ENCODE data around the gene IL17A. TPM values are rescaled to one million over a fixed set of nuclear protein-coding genes. Genes with fewer than 3 reads are reported as not detected.

The IL17A gene
- total and polyA plus RNA-seq, 8 donors, result not detected

DNA sequence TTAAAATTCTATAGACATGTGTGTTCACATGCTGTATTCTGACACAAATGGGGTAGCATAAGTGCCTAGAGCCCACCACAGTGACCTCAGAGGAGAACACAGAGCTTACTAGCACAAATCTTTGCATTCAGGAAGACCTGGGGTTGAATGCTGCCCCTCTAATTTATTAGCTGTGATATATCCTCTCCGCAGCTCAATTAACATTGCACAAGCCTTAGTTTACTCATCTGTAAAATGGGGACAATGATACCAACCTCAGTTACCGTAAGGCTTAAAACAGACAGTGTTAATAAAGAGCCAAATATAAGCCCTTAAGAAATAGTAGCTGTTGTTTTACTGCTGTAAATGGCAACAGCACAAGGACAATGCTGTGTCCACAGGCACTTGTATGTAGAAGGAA, 36.2 kb upstream of the IL17A start:
- Histone ChIP-seq H3K4me3 (no peak overlapping the region), H3K27me3 (peaks cover 0 to 4% of the 10 kb centered on the region in 2 donors), H3K9me3 (no peaks in the 10 kb centered on the region), H3K27ac (no peak overlapping the region), H3K4me1 (no peaks in the 10 kb centered on the region), H3K36me3 (no peaks in the 10 kb centered on the region)
- ATAC-seq (no peak), DNase-seq (no peak)
- TF ChIP-seq, protein P1, sequence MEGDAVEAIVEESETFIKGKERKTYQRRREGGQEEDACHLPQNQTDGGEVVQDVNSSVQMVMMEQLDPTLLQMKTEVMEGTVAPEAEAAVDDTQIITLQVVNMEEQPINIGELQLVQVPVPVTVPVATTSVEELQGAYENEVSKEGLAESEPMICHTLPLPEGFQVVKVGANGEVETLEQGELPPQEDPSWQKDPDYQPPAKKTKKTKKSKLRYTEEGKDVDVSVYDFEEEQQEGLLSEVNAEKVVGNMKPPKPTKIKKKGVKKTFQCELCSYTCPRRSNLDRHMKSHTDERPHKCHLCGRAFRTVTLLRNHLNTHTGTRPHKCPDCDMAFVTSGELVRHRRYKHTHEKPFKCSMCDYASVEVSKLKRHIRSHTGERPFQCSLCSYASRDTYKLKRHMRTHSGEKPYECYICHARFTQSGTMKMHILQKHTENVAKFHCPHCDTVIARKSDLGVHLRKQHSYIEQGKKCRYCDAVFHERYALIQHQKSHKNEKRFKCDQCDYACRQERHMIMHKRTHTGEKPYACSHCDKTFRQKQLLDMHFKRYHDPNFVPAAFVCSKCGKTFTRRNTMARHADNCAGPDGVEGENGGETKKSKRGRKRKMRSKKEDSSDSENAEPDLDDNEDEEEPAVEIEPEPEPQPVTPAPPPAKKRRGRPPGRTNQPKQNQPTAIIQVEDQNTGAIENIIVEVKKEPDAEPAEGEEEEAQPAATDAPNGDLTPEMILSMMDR (IDR thresholded peaks at IDR 0.05), result no peak
- intact Hi-C loops (cut with DNase I), result no loop called here

- no peak for DNase-seq
- no peak for ATAC-seq
- intact Hi-C loops (cut with DNase I), result no loop called here
- no peak overlapping the region for H3K4me3 ChIP-seq
- H3K4me1 ChIP-seq, result no peaks in the 10 kb centered on the region
- H3K9me3 ChIP-seq, result no peaks in the 10 kb centered on the region
- TF ChIP-seq, protein P1 (IDR thresholded peaks at IDR 0.05), result no peak
- no peak overlapping the region for H3K27ac ChIP-seq
- no peaks in the 10 kb centered on the region for H3K36me3 ChIP-seq
- H3K27me3 ChIP-seq, result peaks cover 0 to 4% of the 10 kb centered on the region in 2 donors
Observed at GRCh38 chr6:52152070-52152423, 34.1 kb upstream of the IL17A start.

GRCh38 chr6:52152711-52153160, 33.4 kb upstream of the IL17A start:
- TF ChIP-seq, protein P1 (IDR thresholded peaks at IDR 0.05), result no peak
- intact Hi-C loops (cut with DNase I), result no loop called here
- DNase-seq (no peak), ATAC-seq (no peak)
- H3K36me3 ChIP-seq, result no peaks in the 10 kb centered on the region
- H3K27me3 ChIP-seq, result peaks cover 0 to 10% of the 10 kb centered on the region in 2 donors
- H3K9me3 ChIP-seq, result no peaks in the 10 kb centered on the region
- no peak overlapping the region for H3K4me3 ChIP-seq
- no peaks in the 10 kb centered on the region for H3K4me1 ChIP-seq
- H3K27ac ChIP-seq, result no peak overlapping the region

- intact Hi-C loops (cut with DNase I), result no loop called here
- H3K4me3 ChIP-seq, result no peak overlapping the region
- no peak for ATAC-seq
Observed at GRCh38 chr6:52154381-52154780, 31.8 kb upstream of the IL17A start.

DNA sequence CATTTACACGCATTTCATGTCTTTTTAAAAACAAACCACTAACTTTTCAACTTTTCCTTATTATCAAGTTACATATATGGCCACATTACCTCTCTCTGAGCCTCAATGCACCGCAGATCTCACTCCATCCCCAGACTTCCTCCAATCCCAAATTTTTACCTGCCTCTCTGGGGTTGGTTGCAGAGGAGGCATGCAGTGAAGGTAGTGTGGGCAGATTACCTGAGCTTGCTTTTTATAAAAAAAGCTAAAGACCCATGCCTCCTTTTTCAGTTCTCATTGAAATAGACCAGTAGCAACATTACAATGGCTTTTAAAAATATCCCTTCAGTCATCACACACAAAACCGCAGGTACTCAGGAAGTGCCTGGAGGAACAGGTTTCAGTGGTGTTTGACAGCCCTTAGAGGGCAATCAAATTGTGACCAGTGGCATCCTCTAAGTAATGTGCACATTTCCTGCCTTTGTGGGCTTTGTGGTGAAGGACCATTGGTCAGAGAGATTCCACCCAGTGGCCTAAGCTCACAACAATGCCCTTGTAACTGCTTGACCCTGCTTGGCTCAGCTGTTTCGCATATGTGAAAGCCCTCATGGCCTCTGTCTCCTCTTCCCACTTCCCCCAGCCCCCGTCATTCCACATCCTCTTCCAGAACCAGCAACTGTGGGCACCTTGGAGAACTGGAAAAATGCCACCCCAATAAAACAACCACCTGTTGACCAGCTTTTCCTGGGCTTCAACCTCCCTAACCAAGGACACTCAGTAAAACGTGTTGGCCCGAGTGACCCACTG, 30.2 kb upstream of the IL17A start:
- intact Hi-C loops (cut with DNase I), result no loop called here
- no peak overlapping the region for H3K4me3 ChIP-seq
- no peaks in the 10 kb centered on the region for H3K4me1 ChIP-seq
- peaks cover 0 to 10% of the 10 kb centered on the region in 2 donors for H3K27me3 ChIP-seq
- TF ChIP-seq, protein P1 (IDR thresholded peaks at IDR 0.05), result no peak
- no peak overlapping the region for H3K27ac ChIP-seq
- no peaks in the 10 kb centered on the region for H3K9me3 ChIP-seq
- no peaks in the 10 kb centered on the region for H3K36me3 ChIP-seq
- DNase-seq (peak in 1 of 4 donors; percentile 28), ATAC-seq (peak; percentile 66)

More at GRCh38 chr6:52154381-52154780, 31.8 kb upstream of the IL17A start:
- TF ChIP-seq, protein P1 (IDR thresholded peaks at IDR 0.05), result no peak
- DNase-seq, result no peak
- H3K27me3 ChIP-seq, result peaks cover 0 to 10% of the 10 kb centered on the region in 2 donors
- no peaks in the 10 kb centered on the region for H3K4me1 ChIP-seq
- H3K36me3 ChIP-seq, result no peaks in the 10 kb centered on the region
- H3K9me3 ChIP-seq, result no peaks in the 10 kb centered on the region
- no peak overlapping the region for H3K27ac ChIP-seq

Data from left lung (tissue), 10 donors.